KMS-11 (cell line): ENCODE measurements around the gene GRID1.

Source experiments
- H2AFZ ChIP-seq: fragments of 200-600 bp; sonication (generic); 2 replicates; pipeline ENCODE4 v1.6.1; 2016; ENCODE audit warnings: antibody characterized with exemption, mixed run types, low read depth
- H3K27ac ChIP-seq: fragments of 200-600 bp; sonication (generic); 2 replicates; pipeline ENCODE4 v1.6.1; 2016; ENCODE audit warnings: mild to moderate bottlenecking, mixed run types
- H3K27me3 ChIP-seq: fragments of 200-600 bp; sonication (generic); 2 replicates; pipeline ENCODE4 v1.6.1; 2017; ENCODE audit warnings: mild to moderate bottlenecking, low read depth, mixed run types, moderate library complexity; ENCODE audit not compliant: insufficient read depth
- H3K36me3 ChIP-seq: fragments of 200-600 bp; sonication (generic); 2 replicates; pipeline ENCODE4 v1.6.1; 2017; ENCODE audit warnings: mild to moderate bottlenecking, mixed run types; ENCODE audit not compliant: insufficient read depth
- H3K4me1 ChIP-seq: fragments of 200-600 bp; sonication (generic); 2 replicates; pipeline ENCODE4 v1.6.1; 2016; ENCODE audit warnings: mild to moderate bottlenecking, low read depth, mixed run types; ENCODE audit not compliant: poor library complexity, severe bottlenecking
- H3K4me2 ChIP-seq: fragments of 200-600 bp; sonication (generic); 2 replicates; pipeline ENCODE4 v1.7.0; 2016; ENCODE audit warnings: mild to moderate bottlenecking, mixed run types
- H3K4me3 ChIP-seq: fragments of 200-600 bp; sonication (generic); IDR thresholded peaks from 2 replicates; pipeline ENCODE4 v1.6.1; 2017; ENCODE audit warnings: low read depth, low read length, mixed read lengths; ENCODE audit not compliant: insufficient read depth
- H3K79me2 ChIP-seq: fragments of 200-600 bp; sonication (generic); 2 replicates; pipeline ENCODE4 v1.6.1; 2016; ENCODE audit warnings: low read depth, mixed run types; ENCODE audit not compliant: insufficient read depth
- H3K9ac ChIP-seq: fragments of 200-600 bp; sonication (generic); 2 replicates; pipeline ENCODE4 v1.6.1; 2016; ENCODE audit warnings: mild to moderate bottlenecking, mixed run types
- H4K20me1 ChIP-seq: fragments of 200-600 bp; sonication (generic); 2 replicates; pipeline ENCODE4 v1.6.1; 2016; ENCODE audit warnings: mild to moderate bottlenecking, mixed run types; ENCODE audit not compliant: insufficient read depth
- TF ChIP-seq, protein P1 (sequence below): fragments of 200-600 bp; sonication (generic); conservative IDR thresholded peaks from 2 replicates; pipeline ENCODE4 v1.6.1; 2017; ENCODE audit warnings: low read depth, mild to moderate bottlenecking, antibody characterized with exemption, low read length, moderate library complexity, mixed read lengths

Gene GRID1

GRCh38 chr10:86361156-86362128 lies 5.2 kb downstream of the GRID1 start:
- Histone ChIP-seq H3K4me1 (no peaks in the 10 kb centered on the region), H3K36me3 (no peaks in the 10 kb centered on the region), H3K27me3 (no peaks in the 10 kb centered on the region), H2AFZ (no peak overlapping the region), H3K4me2 (no peak overlapping the region), H3K4me3 (no peak overlapping the region), H3K79me2 (no peaks in the 10 kb centered on the region), H3K27ac (no peak overlapping the region), H3K9ac (no peak overlapping the region), H4K20me1 (no peaks in the 10 kb centered on the region)
- TF ChIP-seq, protein P1, sequence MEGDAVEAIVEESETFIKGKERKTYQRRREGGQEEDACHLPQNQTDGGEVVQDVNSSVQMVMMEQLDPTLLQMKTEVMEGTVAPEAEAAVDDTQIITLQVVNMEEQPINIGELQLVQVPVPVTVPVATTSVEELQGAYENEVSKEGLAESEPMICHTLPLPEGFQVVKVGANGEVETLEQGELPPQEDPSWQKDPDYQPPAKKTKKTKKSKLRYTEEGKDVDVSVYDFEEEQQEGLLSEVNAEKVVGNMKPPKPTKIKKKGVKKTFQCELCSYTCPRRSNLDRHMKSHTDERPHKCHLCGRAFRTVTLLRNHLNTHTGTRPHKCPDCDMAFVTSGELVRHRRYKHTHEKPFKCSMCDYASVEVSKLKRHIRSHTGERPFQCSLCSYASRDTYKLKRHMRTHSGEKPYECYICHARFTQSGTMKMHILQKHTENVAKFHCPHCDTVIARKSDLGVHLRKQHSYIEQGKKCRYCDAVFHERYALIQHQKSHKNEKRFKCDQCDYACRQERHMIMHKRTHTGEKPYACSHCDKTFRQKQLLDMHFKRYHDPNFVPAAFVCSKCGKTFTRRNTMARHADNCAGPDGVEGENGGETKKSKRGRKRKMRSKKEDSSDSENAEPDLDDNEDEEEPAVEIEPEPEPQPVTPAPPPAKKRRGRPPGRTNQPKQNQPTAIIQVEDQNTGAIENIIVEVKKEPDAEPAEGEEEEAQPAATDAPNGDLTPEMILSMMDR, result no peak

DNA sequence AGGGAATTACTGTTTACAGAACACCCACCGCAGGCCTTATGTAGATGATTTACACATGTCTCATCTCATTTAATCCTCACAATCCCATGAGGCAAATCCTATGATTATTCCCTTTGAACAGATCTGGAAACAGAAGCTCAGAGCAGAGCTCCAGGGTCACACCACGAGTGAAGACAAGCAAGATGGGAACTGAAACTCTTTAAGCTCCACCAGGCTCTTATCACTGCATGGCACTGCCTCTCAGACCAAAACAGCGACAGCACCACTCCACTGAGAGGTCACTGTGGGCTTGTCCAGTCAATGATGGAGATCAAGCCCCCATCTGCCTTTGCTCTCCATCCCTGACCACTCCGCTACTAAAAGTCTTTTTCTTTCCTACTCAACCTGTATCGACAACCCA lies 5.9 kb downstream of the GRID1 start:
- no peak overlapping the region for H2AFZ ChIP-seq
- H3K4me2 ChIP-seq, result no peak overlapping the region
- no peak overlapping the region for H3K4me3 ChIP-seq
- no peaks in the 10 kb centered on the region for H3K27me3 ChIP-seq
- no peaks in the 10 kb centered on the region for H3K79me2 ChIP-seq
- H3K4me1 ChIP-seq, result no peaks in the 10 kb centered on the region
- no peak overlapping the region for H3K9ac ChIP-seq
- TF ChIP-seq, protein P1, result no peak
- no peaks in the 10 kb centered on the region for H4K20me1 ChIP-seq
- no peaks in the 10 kb centered on the region for H3K36me3 ChIP-seq
- no peak overlapping the region for H3K27ac ChIP-seq

GRCh38 chr10:86359954-86360353 lies 6.6 kb downstream of the GRID1 start:
- Histone ChIP-seq H3K4me3 (no peak overlapping the region), H3K27me3 (no peaks in the 10 kb centered on the region), H3K4me2 (no peak overlapping the region)

DNA sequence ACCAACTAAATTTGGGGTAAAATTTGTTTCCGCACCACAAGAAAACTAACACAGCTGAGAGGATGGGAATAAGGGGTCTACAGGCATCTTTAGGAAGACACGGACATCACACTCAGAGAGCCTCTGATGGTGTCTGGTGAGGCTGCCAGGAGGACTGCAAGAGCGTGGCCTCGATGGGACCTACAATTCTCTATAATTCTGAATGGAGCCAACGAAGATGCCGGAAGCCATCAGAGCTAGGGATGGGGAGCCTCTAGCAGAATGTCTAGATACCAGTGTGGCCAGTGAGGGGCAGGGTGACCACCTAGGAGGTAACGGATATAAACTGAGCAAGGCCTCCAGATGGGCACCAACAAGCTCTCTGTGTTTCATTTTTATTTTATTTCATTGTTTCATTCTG lies 7.5 kb downstream of the GRID1 start:
- Histone ChIP-seq H3K27ac (no peak overlapping the region), H3K4me1 (no peaks in the 10 kb centered on the region), H3K9ac (no peak overlapping the region), H2AFZ (no peak overlapping the region), H3K79me2 (no peaks in the 10 kb centered on the region), H3K36me3 (no peaks in the 10 kb centered on the region), H3K27me3 (no peaks in the 10 kb centered on the region), H4K20me1 (no peaks in the 10 kb centered on the region), H3K4me3 (no peak overlapping the region), H3K4me2 (no peak overlapping the region)
- TF ChIP-seq, protein P1, result no peak

More at GRCh38 chr10:86359954-86360353, 6.6 kb downstream of the GRID1 start:
- Histone ChIP-seq H2AFZ (no peak overlapping the region), H3K79me2 (no peaks in the 10 kb centered on the region), H3K9ac (no peak overlapping the region), H4K20me1 (no peaks in the 10 kb centered on the region), H3K27ac (no peak overlapping the region), H3K36me3 (no peaks in the 10 kb centered on the region), H3K4me1 (no peaks in the 10 kb centered on the region)
- TF ChIP-seq, protein P1, result no peak
